ENCODE data around the gene ALOX15B. TPM values are rescaled to one million over a fixed set of nuclear protein-coding genes. Genes with fewer than 3 reads are reported as not detected.
A peak's percentile ranks its signal among the peaks of the same experiment; 100 is the strongest.

Gene ALOX15B
- total RNA-seq, 1 experiment from 2014 or later: not detected

DNA sequence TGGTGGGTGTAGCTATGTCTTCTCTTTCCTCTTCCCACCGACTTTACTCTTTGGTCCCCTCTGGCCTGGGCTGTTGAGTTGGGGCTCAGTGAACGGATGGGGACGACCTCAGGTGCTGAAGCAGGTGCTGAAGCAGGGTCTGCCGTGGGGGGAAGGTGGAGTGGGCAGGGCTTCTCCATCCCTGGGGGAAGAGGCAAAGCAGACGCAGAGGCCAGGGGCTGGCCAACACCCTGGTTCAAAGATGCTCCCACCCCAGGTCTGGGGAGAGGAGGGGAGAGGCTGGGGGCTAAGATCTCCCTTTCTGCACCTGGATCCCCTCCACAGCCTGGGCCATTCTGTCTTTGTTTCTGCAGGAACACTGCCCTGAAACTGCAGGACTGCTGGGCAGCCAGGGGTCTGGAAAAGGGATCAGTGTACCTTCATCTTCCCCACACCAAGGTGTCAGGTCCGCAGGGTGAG lies 25.7 kb downstream of the ALOX15B start:
- intact Hi-C loops (cut with micrococcal nuclease; ENCODE audit: unreplicated experiment): loop anchor here (5.0 to 10.0 kb wide), 4 partner anchors 238 to 1460 kb away; partner anchors contain the start of gene RPL26
- H3K27me3 ChIP-seq (ENCODE audit: insufficient read depth, low read depth): 0 out of 2 replicates have a peak, but pooled peaks cover 13% of the 10 kb centered on the region
- H3K9me2 ChIP-seq (ENCODE audit: insufficient read depth): no peaks in the 10 kb centered on the region
- H3K4me2 ChIP-seq: no peak overlapping the region
- no peaks in the 10 kb centered on the region for H3K36me3 ChIP-seq (ENCODE audit: low read depth)
- H2AFZ ChIP-seq: no peak overlapping the region
- H3K79me2 ChIP-seq (ENCODE audit: low read depth): no peaks in the 10 kb centered on the region
- TF ChIP-seq, protein P1, sequence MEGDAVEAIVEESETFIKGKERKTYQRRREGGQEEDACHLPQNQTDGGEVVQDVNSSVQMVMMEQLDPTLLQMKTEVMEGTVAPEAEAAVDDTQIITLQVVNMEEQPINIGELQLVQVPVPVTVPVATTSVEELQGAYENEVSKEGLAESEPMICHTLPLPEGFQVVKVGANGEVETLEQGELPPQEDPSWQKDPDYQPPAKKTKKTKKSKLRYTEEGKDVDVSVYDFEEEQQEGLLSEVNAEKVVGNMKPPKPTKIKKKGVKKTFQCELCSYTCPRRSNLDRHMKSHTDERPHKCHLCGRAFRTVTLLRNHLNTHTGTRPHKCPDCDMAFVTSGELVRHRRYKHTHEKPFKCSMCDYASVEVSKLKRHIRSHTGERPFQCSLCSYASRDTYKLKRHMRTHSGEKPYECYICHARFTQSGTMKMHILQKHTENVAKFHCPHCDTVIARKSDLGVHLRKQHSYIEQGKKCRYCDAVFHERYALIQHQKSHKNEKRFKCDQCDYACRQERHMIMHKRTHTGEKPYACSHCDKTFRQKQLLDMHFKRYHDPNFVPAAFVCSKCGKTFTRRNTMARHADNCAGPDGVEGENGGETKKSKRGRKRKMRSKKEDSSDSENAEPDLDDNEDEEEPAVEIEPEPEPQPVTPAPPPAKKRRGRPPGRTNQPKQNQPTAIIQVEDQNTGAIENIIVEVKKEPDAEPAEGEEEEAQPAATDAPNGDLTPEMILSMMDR (conservative IDR thresholded peaks at IDR 0.05): no peak
- TF ChIP-seq EZH2 (IDR thresholded peaks at IDR 0.05; ENCODE audit: low read depth): no peak
- H3K9me3 ChIP-seq (ENCODE audit: insufficient read depth, low read depth): no peaks in the 10 kb centered on the region
- no peak for DNase-seq
- CTCF ChIA-PET: no interaction called here
- no peak overlapping the region for H3K27ac ChIP-seq
- H3K4me3 ChIP-seq: no peak overlapping the region
- H3K4me1 ChIP-seq (replicated peaks; ENCODE audit: insufficient read depth): no peaks in the 10 kb centered on the region
- H4K20me1 ChIP-seq (ENCODE audit: insufficient read depth): no peaks in the 10 kb centered on the region
- no peaks in the 10 kb centered on the region for H3F3A ChIP-seq (ENCODE audit: insufficient read depth, low read depth)
- POLR2A ChIA-PET (ENCODE audit: unreplicated experiment): no interaction called here
- BruUV-seq (replicated peaks): no TSS peak

DNA sequence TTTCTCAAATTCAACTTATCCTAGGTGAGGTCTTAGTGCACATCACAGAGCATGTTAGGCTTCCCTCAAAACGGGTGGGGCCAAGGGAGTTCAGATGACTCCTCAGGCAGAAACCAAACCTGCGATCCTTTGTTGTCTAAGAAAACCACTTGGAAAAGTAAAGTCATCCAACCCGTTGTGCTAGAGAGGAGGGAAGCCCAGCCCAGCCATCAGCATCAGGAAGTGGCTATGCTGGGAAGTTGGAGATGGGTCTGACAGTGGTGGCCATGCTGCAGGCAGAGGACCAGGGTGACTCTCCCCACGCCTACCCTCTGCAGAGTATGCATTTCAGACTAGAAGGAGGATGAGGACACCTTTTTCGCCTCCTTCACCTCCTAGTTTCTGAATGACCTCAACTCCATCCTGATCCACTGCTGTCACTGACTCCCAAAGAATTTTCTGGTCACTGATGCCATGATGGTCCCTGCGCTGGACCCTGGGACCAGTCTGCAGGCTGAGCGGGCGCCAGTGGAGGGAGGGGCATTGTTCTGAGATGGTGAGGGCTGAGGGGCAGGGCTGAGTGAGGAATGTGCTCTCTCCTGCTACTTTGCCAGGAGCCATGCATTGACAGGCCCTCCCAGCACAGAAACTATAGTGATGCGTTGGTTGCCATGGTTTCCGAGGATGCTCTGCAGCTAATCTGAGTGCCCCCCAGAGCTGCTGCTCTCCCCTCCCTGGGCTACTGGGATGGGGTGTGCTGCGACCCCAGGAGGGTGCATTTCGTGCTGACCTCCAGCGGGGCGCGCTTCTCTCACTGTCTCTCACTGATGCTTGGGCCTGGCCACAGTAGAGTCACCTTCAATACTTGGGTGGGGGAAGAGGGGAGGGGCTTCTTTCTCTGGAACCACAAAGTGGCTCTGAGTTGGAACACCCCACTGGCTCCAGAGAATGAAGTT lies 28.2 kb downstream of the ALOX15B start:
- Histone ChIP-seq H2AFZ (no peak overlapping the region), H3K27me3 (ENCODE audit: insufficient read depth, low read depth) (0 out of 2 replicates have a peak, but pooled peaks cover 10% of the 10 kb centered on the region), H3F3A (ENCODE audit: insufficient read depth, low read depth) (no peaks in the 10 kb centered on the region), H3K79me2 (ENCODE audit: low read depth) (no peaks in the 10 kb centered on the region), H3K9me2 (ENCODE audit: insufficient read depth) (no peaks in the 10 kb centered on the region), H3K4me1 (replicated peaks; ENCODE audit: insufficient read depth) (no peaks in the 10 kb centered on the region), H3K27ac (no peak overlapping the region), H3K9me3 (ENCODE audit: insufficient read depth, low read depth) (no peaks in the 10 kb centered on the region), H3K4me2 (peak overlapping the region; percentile 13; the same call in 1 of the 2 replicates), H4K20me1 (ENCODE audit: insufficient read depth) (no peaks in the 10 kb centered on the region), H3K36me3 (ENCODE audit: low read depth) (no peaks in the 10 kb centered on the region), H3K4me3 (no peak overlapping the region)
- BruUV-seq (replicated peaks): no TSS peak
- CTCF ChIA-PET: no interaction called here
- DNase-seq: peak; percentile 35 to 47
- POLR2A ChIA-PET (ENCODE audit: unreplicated experiment): no interaction called here
- intact Hi-C loops (cut with micrococcal nuclease; ENCODE audit: unreplicated experiment): loop anchor here (10.0 kb wide), 1 partner anchor 1458 kb away; no protein-coding TSS in a partner anchor
- TF ChIP-seq EZH2 (IDR thresholded peaks at IDR 0.05; ENCODE audit: low read depth): no peak
- TF ChIP-seq, protein P1 (conservative IDR thresholded peaks at IDR 0.05): no peak

DNA sequence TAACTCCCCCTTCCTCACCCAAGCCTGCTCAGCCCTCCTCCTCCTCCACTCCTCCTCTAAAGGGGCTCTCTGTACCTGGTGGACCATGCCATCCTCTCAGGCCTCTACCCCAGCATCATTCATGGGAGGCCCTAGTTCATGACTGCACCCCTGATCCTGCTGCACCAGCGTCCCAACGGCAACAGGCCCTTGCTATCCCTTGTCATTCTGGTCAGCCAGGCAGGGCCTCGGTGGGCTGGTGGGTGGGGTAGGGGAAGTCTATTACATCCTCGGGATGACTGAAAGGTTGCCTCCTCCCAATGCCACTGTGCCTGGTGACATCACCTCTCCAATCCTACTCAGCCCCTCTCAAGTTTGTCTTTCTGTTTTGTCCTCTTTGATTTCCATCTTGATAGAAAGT lies 28.9 kb downstream of the ALOX15B start:
- H3K4me3 ChIP-seq: no peak overlapping the region
- H3F3A ChIP-seq (ENCODE audit: insufficient read depth, low read depth): no peaks in the 10 kb centered on the region
- H3K27me3 ChIP-seq (ENCODE audit: insufficient read depth, low read depth): 0 out of 2 replicates have a peak, but pooled peaks cover 7% of the 10 kb centered on the region
- DNase-seq: no peak
- no peak overlapping the region for H2AFZ ChIP-seq
- BruUV-seq (replicated peaks): no TSS peak
- no peaks in the 10 kb centered on the region for H3K79me2 ChIP-seq (ENCODE audit: low read depth)
- H3K4me2 ChIP-seq: no peak overlapping the region
- H4K20me1 ChIP-seq (ENCODE audit: insufficient read depth): no peaks in the 10 kb centered on the region
- CTCF ChIA-PET: no interaction called here
- no peaks in the 10 kb centered on the region for H3K9me3 ChIP-seq (ENCODE audit: insufficient read depth, low read depth)
- H3K9me2 ChIP-seq (ENCODE audit: insufficient read depth): no peaks in the 10 kb centered on the region
- TF ChIP-seq, protein P1 (conservative IDR thresholded peaks at IDR 0.05): no peak
- TF ChIP-seq EZH2 (IDR thresholded peaks at IDR 0.05; ENCODE audit: low read depth): no peak
- intact Hi-C loops (cut with micrococcal nuclease; ENCODE audit: unreplicated experiment): loop anchor here (10.0 kb wide), 1 partner anchor 1457 kb away; no protein-coding TSS in a partner anchor
- H3K36me3 ChIP-seq (ENCODE audit: low read depth): no peaks in the 10 kb centered on the region
- POLR2A ChIA-PET (ENCODE audit: unreplicated experiment): no interaction called here
- no peak overlapping the region for H3K27ac ChIP-seq
- H3K4me1 ChIP-seq (replicated peaks; ENCODE audit: insufficient read depth): no peaks in the 10 kb centered on the region

Data from PC-9 (cell line).